ENCODE results near the gene DLG2.

DLG2 gene

GRCh38 chr11:84358034-84358433, 1269.1 kb downstream of the DLG2 start:
- ChIA-PET CTCF (interaction anchor here (0.5 kb wide), 1 partner anchor 166 kb away, joined by 3 read pairs; no protein-coding TSS in a partner anchor), POLR2A (no interaction called here)
- no peak overlapping the region for H3K4me3 ChIP-seq (ENCODE audit: low read depth, low read length)
- no peak for TF ChIP-seq CTCF (IDR thresholded peaks at IDR 0.05; ENCODE audit: insufficient read depth, low read length, missing control alignments)
- DNase-seq (ENCODE audit: low read depth, low spot score): no peak

- DNase-seq (ENCODE audit: low read depth, low spot score): no peak
- no peak overlapping the region for H3K4me3 ChIP-seq (ENCODE audit: low read depth, low read length)
- ChIA-PET POLR2A (no interaction called here), CTCF (no interaction called here)
- TF ChIP-seq CTCF (IDR thresholded peaks at IDR 0.05; ENCODE audit: insufficient read depth, low read length, missing control alignments): no peak
Observed at GRCh38 chr11:84355911-84356310, 1271.2 kb downstream of the DLG2 start.

DNA sequence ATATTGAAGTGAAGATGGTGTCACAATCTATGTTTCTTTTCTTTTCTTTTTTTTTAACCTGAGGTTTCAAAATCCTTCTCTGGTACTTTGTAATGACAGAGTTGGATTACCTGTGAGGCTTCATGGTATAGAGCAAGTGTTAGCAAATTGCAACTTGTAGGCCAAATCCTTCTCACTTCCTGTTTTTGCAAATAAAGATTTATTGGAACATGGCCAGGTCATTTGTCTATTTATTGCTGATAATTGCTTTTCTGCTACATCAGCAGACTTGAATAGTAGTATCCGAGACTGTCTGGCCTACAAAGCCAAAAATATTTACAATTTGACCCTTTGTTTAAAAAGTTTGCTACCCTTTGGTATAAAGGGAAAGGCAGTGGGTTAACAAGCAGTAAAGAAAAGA, 1281.5 kb downstream of the DLG2 start:
- DNase-seq (ENCODE audit: low read depth, low spot score): no peak
- CTCF ChIA-PET: interaction anchor here (1.4 kb wide), 1 partner anchor 509 kb away, joined by 5 read pairs; no protein-coding TSS in a partner anchor
- no peak overlapping the region for H3K4me3 ChIP-seq (ENCODE audit: low read depth, low read length)
- no peak for TF ChIP-seq CTCF (IDR thresholded peaks at IDR 0.05; ENCODE audit: insufficient read depth, low read length, missing control alignments)
- POLR2A ChIA-PET: no interaction called here

DNA sequence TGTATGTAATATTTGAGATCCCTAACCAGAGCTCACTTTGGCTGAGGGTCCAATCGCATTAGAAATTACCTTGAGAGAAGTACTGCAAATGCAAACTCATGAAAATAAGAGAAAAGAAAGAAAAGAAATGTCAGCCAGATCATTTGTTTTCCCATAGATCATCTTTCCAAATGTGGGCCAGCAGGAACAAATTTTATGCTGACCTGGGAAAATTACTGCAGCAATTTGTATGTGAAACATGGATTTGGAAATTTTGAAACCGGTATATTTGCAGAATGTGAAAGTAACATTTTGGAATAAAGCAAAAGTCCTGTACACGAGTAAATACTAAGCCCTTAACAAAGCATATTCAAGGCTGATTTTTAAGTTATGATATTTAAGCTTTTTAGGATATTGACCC, 1282.1 kb downstream of the DLG2 start:
- no peak for TF ChIP-seq CTCF (IDR thresholded peaks at IDR 0.05; ENCODE audit: insufficient read depth, low read length, missing control alignments)
- POLR2A ChIA-PET: no interaction called here
- DNase-seq (ENCODE audit: low read depth, low spot score): no peak

DNA sequence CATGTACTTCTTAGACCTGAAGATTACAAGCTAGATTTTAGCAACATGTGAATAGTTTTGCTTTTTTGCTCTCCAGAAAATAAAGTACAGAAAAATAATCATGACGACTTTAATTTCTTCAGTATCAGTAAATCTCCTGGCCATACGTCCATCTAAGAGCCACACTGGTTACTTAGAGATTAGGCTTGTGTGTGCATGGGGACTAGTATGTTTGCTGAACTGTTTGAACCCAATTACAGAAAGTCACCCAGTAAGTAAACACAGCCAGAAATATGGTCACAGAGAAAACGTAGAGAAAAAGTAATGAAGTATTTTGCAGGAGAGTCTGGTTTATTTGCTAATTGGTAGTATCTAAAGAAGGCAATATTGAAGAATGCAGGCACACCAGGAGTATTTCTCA, 1287.3 kb downstream of the DLG2 start:
- H3K4me3 ChIP-seq (ENCODE audit: low read depth, low read length): no peak overlapping the region
- no peak for TF ChIP-seq CTCF (IDR thresholded peaks at IDR 0.05; ENCODE audit: insufficient read depth, low read length, missing control alignments)
- no peak for DNase-seq (ENCODE audit: low read depth, low spot score)
- CTCF ChIA-PET: no interaction called here
- POLR2A ChIA-PET: no interaction called here

More for the DNA sequence above, 1282.1 kb downstream of the DLG2 start:
- no peak overlapping the region for H3K4me3 ChIP-seq (ENCODE audit: low read depth, low read length)
- CTCF ChIA-PET: interaction anchor here (1.4 kb wide), 1 partner anchor 509 kb away, joined by 5 read pairs; no protein-coding TSS in a partner anchor

DNA sequence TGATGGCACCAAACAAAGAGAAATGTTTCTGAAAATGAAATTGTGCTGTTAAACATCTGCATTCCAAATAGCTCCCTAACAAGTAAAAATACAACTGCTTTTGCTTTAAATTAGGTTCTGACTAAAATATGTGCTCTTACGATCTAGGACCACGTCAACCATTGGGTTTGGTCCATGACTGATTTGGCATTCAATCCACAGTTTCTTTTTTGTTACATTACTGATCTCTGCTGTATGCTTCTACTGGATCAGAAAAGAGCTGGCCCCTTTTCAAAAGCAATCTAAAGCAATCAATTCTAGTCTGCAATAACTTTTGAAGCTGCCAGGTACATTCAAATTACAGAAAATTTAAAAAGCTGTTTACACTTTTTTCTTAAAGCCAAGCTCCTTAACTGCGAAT, 1293.9 kb downstream of the DLG2 start:
- H3K4me3 ChIP-seq (ENCODE audit: low read depth, low read length): no peak overlapping the region
- TF ChIP-seq CTCF (IDR thresholded peaks at IDR 0.05; ENCODE audit: insufficient read depth, low read length, missing control alignments): no peak
- ChIA-PET CTCF (no interaction called here), POLR2A (no interaction called here)
- no peak for DNase-seq (ENCODE audit: low read depth, low spot score)
